HepG2 (cell line): Measurements from ENCODE around the gene CAMTA1. TPM values are rescaled to one million over a fixed set of nuclear protein-coding genes. Genes with fewer than 3 reads are reported as not detected.

Experiments
- ATAC-seq: fragments of 200-7000 bp; cut with Tn5 transposase; 3 replicates; pipeline ENCODE4 v1.9.1; 2020; ENCODE audit warnings: mild to moderate bottlenecking, moderate library complexity
- BruUV-seq: library from RNA; stranded (reverse); fragments of 400-500 nt; replicated peaks from 2 replicates; lab custom pipeline; 2021; lab: Mats Ljungman, UMichigan
- CTCF ChIA-PET: fragments of 300-600 bp; formaldehyde crosslinking; extraction: SDS; loops from one replicate; lab custom pipeline; 2021; ENCODE audit warnings: low total read pairs, inconsistent platforms, low intra/inter-chr PET ratio; lab: Yijun Ruan, JAX
- POLR2A ChIA-PET: fragments of 350-600 bp; sonication (Branson Sonifier 250); formaldehyde crosslinking; loops from one replicate; lab custom pipeline; 2020; ENCODE audit warnings: antibody characterized with exemption, inconsistent platforms; lab: Yijun Ruan, JAX
- DNase-seq: peaks from one replicate; pipeline ENCODE4 v3.0.0-alpha.2; 2015; ENCODE audit warnings: low spot score
- FAIRE-seq: peaks from 3 replicates; lab custom pipeline; 2011; peaks lifted over from hg19 to GRCh38; lab: Jason Lieb, UNC
- H2AFZ ChIP-seq: one replicate; pipeline ENCODE4 v1.6.1; 2011; ENCODE audit warnings: low read length, inconsistent platforms
- H3K27ac ChIP-seq: fragments of 300-600 bp; 3 replicates; pipeline ENCODE4 v1.8.0; 2011; ENCODE audit warnings: mixed run types, mild to moderate bottlenecking, mixed read lengths, low read length, inconsistent platforms; ENCODE audit not compliant: insufficient read depth; ENCODE audit errors: extremely low read length
- H3K27me3 ChIP-seq, 2 experiments: fragments of 200-600 bp in 1 of 2; 2 replicates in 1 of 2; 3 replicates in 1 of 2; pipeline versions ENCODE4 v1.6.0 to v1.8.0; 2011; ENCODE audit warnings: low read length in 2 of 2, mild to moderate bottlenecking in 2 of 2, moderate library complexity in 2 of 2, inconsistent platforms in 1 of 2; ENCODE audit not compliant: insufficient read depth in 2 of 2, control insufficient read depth in 1 of 2
- H3K36me3 ChIP-seq, 2 experiments: fragments of 200-600 bp in 1 of 2; replicated peaks in 1 of 2; 2 replicates in 1 of 2; 3 replicates in 1 of 2; pipeline versions ENCODE4 v1.5.1 to v1.8.0; 2011; ENCODE audit warnings: low read length in 2 of 2, inconsistent platforms in 1 of 2; ENCODE audit not compliant: insufficient read depth in 2 of 2, control insufficient read depth in 1 of 2
- H3K4me1 ChIP-seq: 2 replicates; pipeline ENCODE4 v1.5.1; 2012; ENCODE audit warnings: low read length, inconsistent platforms; ENCODE audit not compliant: insufficient read depth
- H3K4me2 ChIP-seq: 2 replicates; pipeline ENCODE4 v1.6.0; 2011; ENCODE audit warnings: low read depth, low read length, inconsistent platforms
- H3K4me3 ChIP-seq, 3 experiments: fragments of 200-600 bp in 1 of 3; sonication (generic), shearing (Covaris generic) in 1 of 3; replicated peaks in 1 of 3; 2 replicates each; pipeline ENCODE4 v1.5.1; 2011 to 2016; ENCODE audit warnings: low read length in 3 of 3, inconsistent platforms in 2 of 3, low read depth in 2 of 3, mild to moderate bottlenecking in 2 of 3, control low read depth in 1 of 3, mixed read lengths in 1 of 3; ENCODE audit not compliant: insufficient read depth in 1 of 3
- H3K79me2 ChIP-seq: one replicate; pipeline ENCODE4 v1.6.1; 2011; ENCODE audit warnings: low read length, inconsistent platforms; ENCODE audit not compliant: insufficient read depth
- H3K9ac ChIP-seq: 2 replicates; pipeline ENCODE4 v1.6.0; 2011; ENCODE audit warnings: mild to moderate bottlenecking, low read depth, low read length, inconsistent platforms; ENCODE audit not compliant: insufficient read depth
- H3K9me3 ChIP-seq: 2 replicates; pipeline ENCODE4 v1.5.1; 2012; ENCODE audit warnings: mild to moderate bottlenecking, low read length
- H4K20me1 ChIP-seq: 2 replicates; pipeline ENCODE4 v1.6.0; 2011; ENCODE audit warnings: inconsistent platforms, mild to moderate bottlenecking, low read length, moderate library complexity; ENCODE audit not compliant: insufficient read depth
- ARID2 ChIP-seq: sonication (generic); formaldehyde crosslinking; IDR thresholded peaks from 2 replicates; pipeline ENCODE4 v1.8.1; 2022; ENCODE audit warnings: mild to moderate bottlenecking, missing genetic modification reagents, borderline replicate concordance
- ARID4A ChIP-seq: sonication (generic); formaldehyde crosslinking; IDR thresholded peaks from 2 replicates; pipeline ENCODE4 v1.5.0; 2020; ENCODE audit warnings: mild to moderate bottlenecking, missing genetic modification reagents, borderline replicate concordance
- CENPX ChIP-seq: sonication (generic); formaldehyde crosslinking; IDR thresholded peaks from 2 replicates; pipeline ENCODE4 v1.9.0; 2021; ENCODE audit warnings: mild to moderate bottlenecking, missing genetic modification reagents, moderate library complexity
- E2F1 ChIP-seq: sonication (generic); formaldehyde crosslinking; IDR thresholded peaks from 2 replicates; pipeline ENCODE4 v1.5.0; 2020; ENCODE audit warnings: missing genetic modification reagents
- HDAC6 ChIP-seq: fragments of 200-600 bp; sonication (generic); IDR thresholded peaks from 2 replicates; pipeline ENCODE4 v1.7.0; 2017; ENCODE audit warnings: mild to moderate bottlenecking, antibody characterized with exemption, low read length, low read depth
- IRX3 ChIP-seq: sonication (generic); formaldehyde crosslinking; IDR thresholded peaks from 2 replicates; pipeline ENCODE4 v1.8.1; 2023; ENCODE audit warnings: mild to moderate bottlenecking, low read depth, missing genetic modification reagents, borderline replicate concordance
- MAFF ChIP-seq: IDR thresholded peaks from 2 replicates; pipeline ENCODE4 v1.6.1; 2011; ENCODE audit warnings: low read depth, low read length, improper control_type of control experiment
- NFIB ChIP-seq: sonication (generic); formaldehyde crosslinking; IDR thresholded peaks from 2 replicates; pipeline ENCODE4 v1.9.0; 2021; ENCODE audit warnings: missing genetic modification reagents, mild to moderate bottlenecking, borderline replicate concordance
- RAD21 ChIP-seq: fragments of 450-650 bp; formaldehyde crosslinking; IDR thresholded peaks from 2 replicates; pipeline ENCODE4 v1.5.0; 2020; ENCODE audit warnings: mild to moderate bottlenecking
- RFX3 ChIP-seq: IDR thresholded peaks from 2 replicates; pipeline ENCODE4 v1.6.1; 2016; ENCODE audit warnings: missing biosample characterization, missing genetic modification reagents
- STAG1 ChIP-seq: sonication (generic); formaldehyde crosslinking; IDR thresholded peaks from 2 replicates; pipeline ENCODE4 v1.4.0; 2020; ENCODE audit warnings: missing genetic modification reagents
- SYNCRIP ChIP-seq: fragments of 200-400 bp; formaldehyde crosslinking; IDR thresholded peaks from 2 replicates; pipeline ENCODE4 v1.6.1; 2018; ENCODE audit warnings: mild to moderate bottlenecking, low read depth, low read length; ENCODE audit not compliant: insufficient read depth
- ZNF205 ChIP-seq: IDR thresholded peaks from 2 replicates; pipeline ENCODE4 v1.6.1; 2018; ENCODE audit warnings: missing biosample characterization, missing genetic modification reagents
- WGBS: methylation state at CpG from one replicate; pipeline ENCODE4 v1.1.6; 2017; ENCODE audit warnings: low lambda C conversion rate; 5-methylcytosine and 5-hydroxymethylcytosine counted together
- in situ Hi-C: cut with HindIII; loops from 2 replicates; pipeline ENCODE4 v1.10.0; 2017; ENCODE audit warnings: low pct_unique_long_range_greater_than_20kb; ENCODE audit not compliant: extremely low pct_ligation_motif_present
- intact Hi-C: fragments of 100-400 bp; cut with micrococcal nuclease; formaldehyde crosslinking; loops from one replicate; pipeline ENCODE4 v1.10.0; 2022; ENCODE audit not compliant: unreplicated experiment
- polyA plus RNA-seq, 8 experiments: library from polyadenylated mRNA; depleted of rRNA in 3 of 8; stranded (reverse) in 7 of 8; unstranded in 1 of 8; fragments of >200 nt; fragmentation: Illumina TruSeq in 4 of 8; extraction: Trizol in 4 of 8; gene quantifications; 2 replicates each; pipeline versions ENCODE4 v1.2.1 to v1.2.3, GENCODE V29; 2011 to 2016; ENCODE audit warnings: low read depth in 4 of 8, missing spikeins in 1 of 8, mixed read lengths in 1 of 8; ENCODE audit not compliant: insufficient read depth in 1 of 8
- total RNA-seq, 5 experiments: library from RNA; depleted of rRNA; stranded (reverse); fragments of >200 nt; fragmentation: Illumina TruSeq; extraction: Trizol; gene quantifications; 2 replicates each; pipeline ENCODE4 v1.2.3, GENCODE V29; 2016; ENCODE audit warnings: low read depth in 1 of 5
- TF ChIP-seq, protein P1 (sequence below): sonication (generic); formaldehyde crosslinking; IDR thresholded peaks from 2 replicates; pipeline ENCODE4 v1.8.0; 2022; ENCODE audit warnings: mild to moderate bottlenecking, missing genetic modification reagents, moderate library complexity
- TF ChIP-seq, protein P2 (sequence below): sonication (generic); formaldehyde crosslinking; IDR thresholded peaks from 2 replicates; pipeline ENCODE4 v1.9.0; 2021; ENCODE audit warnings: missing genetic modification reagents, borderline replicate concordance

Gene CAMTA1
- total and polyA plus RNA-seq, 2 of the 13 experiments (the other 11 are each of a cell fraction or from before 2014, with no cell fraction given): 25.0 to 36.4 TPM

DNA sequence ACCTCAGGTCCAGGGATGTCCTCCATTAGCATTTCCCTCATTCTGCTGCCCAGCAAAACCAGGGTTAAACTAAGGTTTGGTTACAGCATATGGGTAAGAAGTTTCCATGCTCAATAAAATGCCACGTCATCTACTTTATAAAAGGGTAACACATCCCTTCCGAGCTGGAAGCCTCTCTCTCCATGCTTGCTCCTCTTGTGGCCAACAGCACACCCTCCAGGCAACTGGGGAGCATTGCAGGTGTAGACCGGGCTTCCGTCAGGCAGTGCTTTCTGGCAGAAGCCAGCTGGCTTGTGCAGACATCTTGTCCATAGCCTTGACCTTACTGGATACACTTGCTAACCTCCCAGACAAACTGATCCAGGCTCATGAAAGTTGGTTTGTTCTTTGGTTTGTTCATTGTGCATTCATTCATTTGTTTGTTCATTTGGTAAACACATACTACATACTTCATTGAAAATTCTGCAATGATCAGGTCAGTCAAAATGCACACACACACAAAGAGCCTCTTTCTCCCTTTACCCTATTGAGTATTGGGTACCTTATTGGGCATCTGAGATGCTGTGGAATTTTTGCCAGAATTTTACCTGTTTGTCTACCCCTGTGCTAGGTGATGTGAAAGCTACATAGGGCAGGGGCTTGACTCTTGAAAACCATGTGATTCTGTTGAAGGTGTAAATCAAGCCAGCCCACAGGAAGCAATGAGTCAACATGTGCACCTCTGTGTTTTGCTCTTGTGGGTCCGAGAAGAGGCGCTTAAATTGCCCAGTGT is 422.8 kb downstream of the CAMTA1 start:
- Histone ChIP-seq H3K9ac (no peak overlapping the region), H3K27me3 (no peaks in the 10 kb centered on the region; a peak in 1 of 5 replicates), H3K27ac (no peak overlapping the region), H3K4me3 (no peak overlapping the region), H3K9me3 (no peaks in the 10 kb centered on the region), H3K4me1 (no peaks in the 10 kb centered on the region), H2AFZ (no peak overlapping the region), H3K4me2 (no peak overlapping the region), H3K79me2 (no peaks in the 10 kb centered on the region), H3K36me3 (no peaks in the 10 kb centered on the region), H4K20me1 (no peaks in the 10 kb centered on the region)
- POLR2A ChIA-PET: no interaction called here
- FAIRE-seq (peak; percentile 34), ATAC-seq (peak; percentile 86), DNase-seq (peak; percentile 25)
- in situ Hi-C loops: loop anchor here (25.0 kb wide), 2 partner anchors 496 to 721 kb away; partner anchors contain the start of genes DNAJC11 and PLEKHG5
- 8% methylated on average over 4 of the region's 6 CpGs for WGBS
- BruUV-seq: no TSS peak
- intact Hi-C loops: loop anchor here (1.0 kb wide), 1 partner anchor 166 kb away; no protein-coding TSS in a partner anchor
- CTCF ChIA-PET: interaction anchor here (1.4 kb wide), 1 partner anchor 165 kb away, joined by 5 read pairs; no protein-coding TSS in a partner anchor
- no peak for TF ChIP-seq IRX3
- TF ChIP-seq SYNCRIP: no peak
- peak; percentile 74 for TF ChIP-seq RAD21
- no peak for TF ChIP-seq ZNF205 (CRISPR knock-in tag)
- TF ChIP-seq HDAC6: no peak
- TF ChIP-seq ARID2 (CRISPR knock-in tag): no peak
- no peak for TF ChIP-seq ARID4A (CRISPR knock-in tag)
- TF ChIP-seq, protein P1, sequence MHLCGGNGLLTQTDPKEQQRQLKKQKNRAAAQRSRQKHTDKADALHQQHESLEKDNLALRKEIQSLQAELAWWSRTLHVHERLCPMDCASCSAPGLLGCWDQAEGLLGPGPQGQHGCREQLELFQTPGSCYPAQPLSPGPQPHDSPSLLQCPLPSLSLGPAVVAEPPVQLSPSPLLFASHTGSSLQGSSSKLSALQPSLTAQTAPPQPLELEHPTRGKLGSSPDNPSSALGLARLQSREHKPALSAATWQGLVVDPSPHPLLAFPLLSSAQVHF (CRISPR knock-in tag): no peak
- no peak for TF ChIP-seq E2F1
- no peak for TF ChIP-seq RFX3 (CRISPR knock-in tag)
- no peak for TF ChIP-seq CENPX (CRISPR knock-in tag)
- TF ChIP-seq NFIB (CRISPR knock-in tag): no peak
- TF ChIP-seq STAG1 (CRISPR knock-in tag): peak; percentile 84
- TF ChIP-seq MAFF: peak; percentile 80
- TF ChIP-seq, protein P2, sequence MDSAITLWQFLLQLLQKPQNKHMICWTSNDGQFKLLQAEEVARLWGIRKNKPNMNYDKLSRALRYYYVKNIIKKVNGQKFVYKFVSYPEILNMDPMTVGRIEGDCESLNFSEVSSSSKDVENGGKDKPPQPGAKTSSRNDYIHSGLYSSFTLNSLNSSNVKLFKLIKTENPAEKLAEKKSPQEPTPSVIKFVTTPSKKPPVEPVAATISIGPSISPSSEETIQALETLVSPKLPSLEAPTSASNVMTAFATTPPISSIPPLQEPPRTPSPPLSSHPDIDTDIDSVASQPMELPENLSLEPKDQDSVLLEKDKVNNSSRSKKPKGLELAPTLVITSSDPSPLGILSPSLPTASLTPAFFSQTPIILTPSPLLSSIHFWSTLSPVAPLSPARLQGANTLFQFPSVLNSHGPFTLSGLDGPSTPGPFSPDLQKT: no peak
